Nephron progenitor cell (in vitro differentiated cells): ENCODE measurements around the gene UBE2J2.
A peak's percentile ranks its signal among the peaks of the same experiment; 100 is the strongest.

Source experiments
- DNase-seq: peaks from one replicate; pipeline ENCODE4 v3.0.0; 2021
- H3K27ac Mint-ChIP-seq: 2 replicates; pipeline ENCODE4 v1.8.0; 2021; ENCODE audit warnings: mild to moderate bottlenecking, moderate library complexity, mixed read lengths
- H3K27me3 Mint-ChIP-seq: 2 replicates; pipeline ENCODE4 v1.8.0; 2021; ENCODE audit warnings: mild to moderate bottlenecking, low read depth, mixed read lengths; ENCODE audit not compliant: poor library complexity
- H3K36me3 Mint-ChIP-seq: 2 replicates; pipeline ENCODE4 v1.8.0; 2021; ENCODE audit warnings: low read depth, mixed read lengths
- H3K4me1 Mint-ChIP-seq: 2 replicates; pipeline ENCODE4 v1.8.0; 2021; ENCODE audit warnings: mixed read lengths
- H3K4me3 Mint-ChIP-seq: 2 replicates; pipeline ENCODE4 v1.8.0; 2021; ENCODE audit warnings: mild to moderate bottlenecking, moderate library complexity, mixed read lengths
- H3K9me3 Mint-ChIP-seq: 2 replicates; pipeline ENCODE4 v1.8.0; 2021; ENCODE audit warnings: mild to moderate bottlenecking, moderate library complexity, mixed read lengths
- CTCF ChIP-seq: fragments of 200-600 bp; sonication (generic); IDR thresholded peaks from 2 replicates; pipeline ENCODE4 v1.5.0; 2021; ENCODE audit warnings: antibody characterized with exemption

The UBE2J2 gene

DNA sequence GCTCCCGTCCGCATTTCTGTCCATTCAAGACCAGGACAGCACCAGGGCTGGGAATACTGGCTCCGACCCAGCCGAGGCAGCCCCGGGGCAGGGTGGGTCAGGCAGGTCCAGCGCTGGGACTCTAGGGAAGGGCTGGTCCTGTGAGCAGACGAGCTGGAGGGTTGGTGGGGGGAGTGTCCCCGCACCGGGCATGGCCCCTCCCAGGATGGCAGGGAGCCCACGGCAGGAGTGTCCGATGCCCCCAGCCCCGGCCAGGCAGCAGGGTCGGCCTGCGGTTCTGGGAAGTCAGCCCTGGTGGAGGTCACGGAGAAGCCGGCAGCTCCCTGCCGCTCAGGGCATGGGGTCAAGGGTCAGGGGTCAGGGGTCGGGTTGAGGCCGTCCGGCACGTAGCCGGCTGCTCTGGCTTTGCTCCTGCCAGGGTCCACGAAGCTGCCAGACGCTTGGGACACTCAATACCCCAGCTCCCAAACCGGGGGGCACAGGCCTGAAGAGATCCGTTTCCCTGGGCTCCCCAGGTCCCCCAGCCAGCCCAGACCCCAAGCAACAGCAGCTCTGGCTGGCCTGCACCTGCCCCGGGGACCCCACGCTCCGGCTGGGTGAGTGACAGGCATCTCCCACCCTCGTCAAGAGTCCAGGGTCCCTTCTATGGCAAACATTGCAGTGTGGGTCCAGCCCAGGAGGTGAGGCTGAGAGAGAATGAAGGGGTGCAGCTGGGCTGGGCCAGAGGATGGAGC lies 33.9 kb downstream of the UBE2J2 start:
- no peak for TF ChIP-seq CTCF

GRCh38 chr1:1239227-1239613 lies 34.4 kb downstream of the UBE2J2 start:
- Mint-ChIP-seq H3K9me3 (no peaks in the 10 kb centered on the region), H3K27ac (no peak overlapping the region), H3K4me3 (no peak overlapping the region), H3K36me3 (peaks cover 10% of the 10 kb centered on the region), H3K27me3 (no peaks in the 10 kb centered on the region), H3K4me1 (peaks cover 28% of the 10 kb centered on the region)
- no peak for DNase-seq
- TF ChIP-seq CTCF = no peak

More for the DNA sequence above, 33.9 kb downstream of the UBE2J2 start:
- DNase-seq = peak; percentile 82
- H3K36me3 Mint-ChIP-seq = peaks cover 4% of the 10 kb centered on the region
- no peak overlapping the region for H3K27ac Mint-ChIP-seq
- H3K27me3 Mint-ChIP-seq = no peaks in the 10 kb centered on the region
- H3K4me1 Mint-ChIP-seq = peaks cover 22% of the 10 kb centered on the region
- no peaks in the 10 kb centered on the region for H3K9me3 Mint-ChIP-seq
- no peak overlapping the region for H3K4me3 Mint-ChIP-seq

DNA sequence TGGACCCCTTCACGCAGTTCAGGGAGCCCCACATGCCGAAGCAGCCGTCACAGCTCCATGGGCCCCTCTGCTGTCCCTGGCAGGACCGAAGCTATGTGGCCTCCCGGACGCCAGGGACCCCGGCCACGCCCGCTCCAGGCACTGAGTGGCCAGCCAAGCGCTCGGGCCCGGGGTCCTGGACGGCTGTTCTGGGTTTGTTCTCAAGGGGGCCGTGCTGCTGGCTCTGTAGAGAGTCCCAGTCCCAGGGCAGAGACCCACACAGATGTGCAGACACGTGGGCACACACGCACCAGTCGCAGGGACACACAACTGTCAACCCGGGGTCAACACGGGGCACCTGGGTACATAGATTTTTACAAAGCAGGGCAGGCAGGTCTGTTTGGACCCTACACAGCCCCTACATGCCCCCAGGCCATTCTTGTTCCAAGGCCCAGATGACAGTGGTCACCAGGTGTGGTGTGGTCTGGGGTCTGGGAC lies 34.9 kb downstream of the UBE2J2 start:
- Mint-ChIP-seq H3K27me3 (no peaks in the 10 kb centered on the region), H3K27ac (no peak overlapping the region), H3K9me3 (no peaks in the 10 kb centered on the region), H3K4me3 (no peak overlapping the region), H3K36me3 (peaks cover 14% of the 10 kb centered on the region), H3K4me1 (peaks cover 33% of the 10 kb centered on the region)
- no peak for DNase-seq
- TF ChIP-seq CTCF = no peak

DNA sequence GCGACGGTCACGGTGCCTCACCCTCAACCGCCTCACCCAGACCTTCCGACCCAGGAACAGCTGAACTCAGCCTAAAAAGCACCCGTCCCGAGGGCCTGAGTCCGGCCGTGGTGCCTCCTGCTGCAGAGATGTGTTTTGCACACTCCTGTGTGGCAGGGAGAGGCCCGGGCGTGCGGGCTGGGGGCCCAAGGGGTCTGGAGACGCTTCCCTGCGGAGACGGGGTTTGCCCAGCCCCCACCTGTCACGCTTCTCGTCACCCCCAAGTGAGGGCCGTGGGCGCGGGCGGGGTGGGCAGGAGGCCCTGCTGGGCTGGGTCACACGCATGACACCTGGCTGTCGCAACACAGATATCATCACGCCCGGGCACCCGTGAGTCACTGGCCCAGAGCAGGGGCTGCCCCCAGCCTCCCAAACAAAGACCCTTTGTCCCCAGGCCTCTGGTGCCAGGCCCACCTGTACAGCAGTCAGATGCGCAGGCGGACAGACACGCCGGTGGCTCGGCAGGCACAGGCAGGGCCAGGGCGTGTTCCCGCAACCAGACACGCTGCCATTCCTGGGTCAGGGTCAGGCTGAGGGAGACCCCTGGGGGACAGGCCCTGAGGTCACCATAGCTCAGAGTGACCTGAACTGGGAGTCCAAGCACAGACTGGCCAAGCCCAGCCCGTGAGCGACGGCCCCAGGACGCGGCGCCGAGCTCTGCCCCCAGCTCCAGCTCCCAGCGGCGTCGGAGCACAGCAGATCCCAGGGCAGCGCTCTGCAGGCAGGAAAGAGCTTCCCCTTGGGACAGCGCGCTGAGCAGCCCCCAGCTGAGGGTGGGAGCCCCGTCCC lies 35.6 kb downstream of the UBE2J2 start:
- Mint-ChIP-seq H3K27me3 (no peaks in the 10 kb centered on the region), H3K36me3 (peaks cover 20% of the 10 kb centered on the region), H3K9me3 (peaks cover 4% of the 10 kb centered on the region), H3K27ac (no peak overlapping the region), H3K4me3 (no peak overlapping the region), H3K4me1 (peaks cover 39% of the 10 kb centered on the region)
- no peak for DNase-seq
- no peak for TF ChIP-seq CTCF

DNA sequence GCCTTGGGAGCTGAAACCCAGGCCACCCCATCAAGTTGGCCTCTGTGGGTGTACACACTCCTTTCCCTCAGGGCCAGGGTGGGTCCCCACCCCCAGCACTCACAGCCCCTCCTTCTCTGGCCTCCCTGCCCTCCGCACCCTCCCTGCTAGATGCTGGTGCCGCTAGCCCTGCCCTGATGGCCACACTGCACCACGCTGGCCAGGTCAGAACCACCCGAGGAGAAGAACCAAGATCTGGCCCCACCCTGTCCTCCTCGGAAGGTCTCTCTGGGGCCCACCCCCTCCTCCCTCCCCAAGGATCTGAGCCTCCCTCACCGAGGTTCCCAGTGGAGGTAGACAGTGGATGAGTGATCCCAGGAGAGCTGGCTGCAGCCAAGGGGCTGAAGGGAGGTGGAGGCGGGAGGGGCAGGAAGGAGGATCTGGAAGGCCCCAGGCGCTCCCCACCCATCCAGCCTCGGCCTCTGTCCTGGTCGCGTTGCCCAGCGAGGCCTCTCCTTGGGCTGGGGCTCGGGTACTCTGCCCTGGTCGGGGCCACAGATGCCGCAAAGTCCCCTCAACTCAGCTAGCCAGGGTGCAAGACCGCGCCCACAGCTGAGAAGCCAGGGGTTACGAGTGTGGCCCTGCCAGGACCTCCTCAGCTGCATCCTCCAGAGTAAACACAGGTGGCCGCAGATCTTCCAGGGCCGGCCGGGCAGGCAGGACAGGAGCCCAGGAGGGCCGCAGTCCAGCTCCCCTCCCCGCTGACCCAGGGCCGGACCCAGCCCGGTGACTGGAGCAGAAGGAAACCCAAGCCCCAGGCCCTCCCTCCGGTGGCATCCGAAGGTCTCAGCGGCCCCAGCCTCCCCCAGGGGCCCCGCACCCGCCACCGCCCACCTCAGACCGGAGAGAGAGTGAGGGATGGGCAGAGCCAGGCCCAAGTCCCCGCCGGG lies 36.4 kb downstream of the UBE2J2 start:
- Mint-ChIP-seq H3K27ac (peak overlapping the region; percentile 74), H3K4me3 (no peak overlapping the region), H3K36me3 (peaks cover 20% of the 10 kb centered on the region), H3K9me3 (peaks cover 4% of the 10 kb centered on the region), H3K4me1 (peaks cover 39% of the 10 kb centered on the region), H3K27me3 (no peaks in the 10 kb centered on the region)
- no peak for DNase-seq
- TF ChIP-seq CTCF = no peak
